ENCODE measurements around the gene CCDC3.

Gene CCDC3

GRCh38 chr10:13001887-13002212, 337 bp upstream of the CCDC3 start:
- TF ChIP-seq TAF1 (IDR thresholded peaks at IDR 0.05; ENCODE audit: borderline replicate concordance, insufficient read depth, low read length) (no peak), REST (IDR thresholded peaks at IDR 0.05; ENCODE audit: insufficient read depth in 1 of 2, low read depth in 2 of 2, low read length in 2 of 2) (no peak)

GRCh38 chr10:13000431-13000830, 1.1 kb downstream of the CCDC3 start:
- TF ChIP-seq REST (IDR thresholded peaks at IDR 0.05; ENCODE audit: insufficient read depth in 1 of 2, low read depth in 2 of 2, low read length in 2 of 2) = no peak

- TF ChIP-seq SIN3A (IDR thresholded peaks at IDR 0.05; ENCODE audit: borderline replicate concordance, insufficient read depth, low read length) = no peak
- no peak for TF ChIP-seq REST (IDR thresholded peaks at IDR 0.05; ENCODE audit: insufficient read depth in 1 of 2, low read depth in 2 of 2, low read length in 2 of 2)
- TF ChIP-seq POLR2AphosphoS5 (IDR thresholded peaks at IDR 0.05; ENCODE audit: low read depth, low read length) = no peak
- TF ChIP-seq FOXP2 (optimal IDR thresholded peaks at IDR 0.05; ENCODE audit: borderline replicate concordance, extremely low read depth, extremely low read length, insufficient read depth) = no peak
- no peak for TF ChIP-seq TAF1 (IDR thresholded peaks at IDR 0.05; ENCODE audit: borderline replicate concordance, insufficient read depth, low read length)
These were observed 1.7 kb downstream of the CCDC3 start for GRCh38 chr10:12999849-13000248.

- no peak for TF ChIP-seq FOXP2 (optimal IDR thresholded peaks at IDR 0.05; ENCODE audit: borderline replicate concordance, extremely low read depth, extremely low read length, insufficient read depth)
- no peak for TF ChIP-seq POLR2AphosphoS5 (IDR thresholded peaks at IDR 0.05; ENCODE audit: low read depth, low read length)
- TF ChIP-seq REST (IDR thresholded peaks at IDR 0.05; ENCODE audit: insufficient read depth in 1 of 2, low read depth in 2 of 2, low read length in 2 of 2) = no peak
- TF ChIP-seq TAF1 (IDR thresholded peaks at IDR 0.05; ENCODE audit: borderline replicate concordance, insufficient read depth, low read length) = no peak
- TF ChIP-seq SIN3A (IDR thresholded peaks at IDR 0.05; ENCODE audit: borderline replicate concordance, insufficient read depth, low read length) = no peak
These were observed 6.1 kb downstream of the CCDC3 start for GRCh38 chr10:12995425-12995861.

GRCh38 chr10:12993595-12993994, 7.9 kb downstream of the CCDC3 start:
- TF ChIP-seq POLR2AphosphoS5 (IDR thresholded peaks at IDR 0.05; ENCODE audit: low read depth, low read length) = no peak
- no peak for TF ChIP-seq REST (IDR thresholded peaks at IDR 0.05; ENCODE audit: insufficient read depth in 1 of 2, low read depth in 2 of 2, low read length in 2 of 2)
- no peak for TF ChIP-seq SIN3A (IDR thresholded peaks at IDR 0.05; ENCODE audit: borderline replicate concordance, insufficient read depth, low read length)
- no peak for TF ChIP-seq FOXP2 (optimal IDR thresholded peaks at IDR 0.05; ENCODE audit: borderline replicate concordance, extremely low read depth, extremely low read length, insufficient read depth)
- TF ChIP-seq TAF1 (IDR thresholded peaks at IDR 0.05; ENCODE audit: borderline replicate concordance, insufficient read depth, low read length) = no peak

Data from PFSK-1 (cell line).